GM12878 (cell line): ENCODE measurements around the gene NEB. TPM values are rescaled to one million over a fixed set of nuclear protein-coding genes. Genes with fewer than 3 reads are reported as not detected.

Experiments used
- ATAC-seq: fragments of 200-7000 bp; cut with Tn5 transposase; 3 replicates; pipeline ENCODE4 v1.9.1; 2020; ENCODE audit warnings: mild to moderate bottlenecking, moderate library complexity
- BruUV-seq: library from RNA; stranded (reverse); fragments of 400-500 nt; replicated peaks from 2 replicates; lab custom pipeline; 2021; lab: Mats Ljungman, UMichigan
- CTCF ChIA-PET: fragments of 300-600 bp; sonication (Branson Sonifier 250); formaldehyde crosslinking; extraction: SDS; loops from one replicate; lab custom pipeline; 2021; ENCODE audit warnings: inconsistent platforms; lab: Yijun Ruan, JAX
- POLR2A ChIA-PET: fragments of 350-600 bp; formaldehyde crosslinking; extraction: SDS; loops from one replicate; lab custom pipeline; 2021; ENCODE audit warnings: inconsistent platforms; lab: Charles Lee
- RAD21 ChIA-PET: fragments of 300-600 bp; sonication (Branson Sonifier 250); formaldehyde crosslinking; loops from one replicate; lab custom pipeline; 2023; ENCODE audit warnings: antibody characterized with exemption; ENCODE audit not compliant: unreplicated experiment; lab: Charles Lee
- SMC1A ChIA-PET: fragments of 300-600 bp; sonication (Branson Sonifier 250); formaldehyde crosslinking; loops from one replicate; lab custom pipeline; 2023; ENCODE audit not compliant: unreplicated experiment, uncharacterized antibody; lab: Charles Lee
- DNase-seq: peaks from one replicate; pipeline ENCODE4 v3.0.0-alpha.2; 2011; ENCODE audit warnings: low read depth, low spot score
- FAIRE-seq: peaks from 3 replicates; lab custom pipeline; 2011; peaks lifted over from hg19 to GRCh38; lab: Jason Lieb, UNC
- H2AFZ ChIP-seq: 2 replicates; pipeline ENCODE4 v1.6.0; 2011; ENCODE audit warnings: low read depth, low read length, control low read depth; ENCODE audit not compliant: control insufficient read depth
- H3K27ac ChIP-seq: 2 replicates; pipeline ENCODE4 v1.5.1; 2011; ENCODE audit warnings: control low read depth; ENCODE audit not compliant: control insufficient read depth, insufficient read depth
- H3K27me3 ChIP-seq, 2 experiments: replicated peaks in 1 of 2; 2 replicates each; pipeline versions ENCODE4 v1.6.0 to v1.6.1; 2011; ENCODE audit warnings: low read length in 1 of 2; ENCODE audit not compliant: control insufficient read depth in 2 of 2, insufficient read depth in 2 of 2
- H3K36me3 ChIP-seq, 2 experiments: 2 replicates each; pipeline ENCODE4 v1.5.1; 2011; ENCODE audit warnings: low read length in 1 of 2; ENCODE audit not compliant: control insufficient read depth in 2 of 2, insufficient read depth in 2 of 2
- H3K4me1 ChIP-seq: 2 replicates; pipeline ENCODE4 v1.6.1; 2011; ENCODE audit warnings: mild to moderate bottlenecking, low read length, moderate library complexity, mixed read lengths; ENCODE audit not compliant: control insufficient read depth, insufficient read depth
- H3K4me2 ChIP-seq: 2 replicates; pipeline ENCODE4 v1.6.0; 2011; ENCODE audit warnings: control low read depth; ENCODE audit not compliant: control insufficient read depth, insufficient read depth
- H3K4me3 ChIP-seq: fragments of 200-600 bp; sonication (generic); 2 replicates; pipeline ENCODE4 v1.5.1; 2016
- H3K79me2 ChIP-seq: 2 replicates; pipeline ENCODE4 v1.6.0; 2011; ENCODE audit warnings: low read length; ENCODE audit not compliant: control insufficient read depth, insufficient read depth
- H3K9ac ChIP-seq: 2 replicates; pipeline ENCODE4 v1.8.0; 2011; ENCODE audit warnings: low read length, control low read depth, mixed read lengths; ENCODE audit not compliant: control insufficient read depth, insufficient read depth
- H3K9me3 ChIP-seq: replicated peaks from 3 replicates; pipeline ENCODE4 v1.5.1; 2011; ENCODE audit warnings: mild to moderate bottlenecking, low read length; ENCODE audit not compliant: control insufficient read depth, insufficient read depth
- H4K20me1 ChIP-seq: 2 replicates; pipeline ENCODE4 v1.6.0; 2011; ENCODE audit not compliant: control insufficient read depth, insufficient read depth
- CHD4 ChIP-seq: fragments of 200-600 bp; sonication (generic); IDR thresholded peaks from 2 replicates; pipeline ENCODE4 v1.6.1; 2016; ENCODE audit warnings: mild to moderate bottlenecking
- IRF3 ChIP-seq: fragments of 450-650 bp; IDR thresholded peaks from 2 replicates; pipeline ENCODE4 v1.6.1; 2014; ENCODE audit warnings: mild to moderate bottlenecking
- PML ChIP-seq: IDR thresholded peaks from 2 replicates; pipeline ENCODE4 v1.6.1; 2012; ENCODE audit warnings: low read length, inconsistent platforms
- SKIL ChIP-seq: fragments of 450-650 bp; IDR thresholded peaks from 2 replicates; pipeline ENCODE4 v1.6.1; 2017; ENCODE audit warnings: mild to moderate bottlenecking, low read depth, inconsistent platforms; ENCODE audit not compliant: poor library complexity, severe bottlenecking
- SREBF2 ChIP-seq: IDR thresholded peaks from 2 replicates; pipeline ENCODE4 v1.6.1; 2012; ENCODE audit warnings: mild to moderate bottlenecking, low read length
- ZBED1 ChIP-seq: IDR thresholded peaks from 2 replicates; pipeline ENCODE4 v1.6.1; 2016; ENCODE audit warnings: borderline replicate concordance
- ZBTB33 ChIP-seq: fragments of 450-650 bp; IDR thresholded peaks from 2 replicates; pipeline ENCODE4 v1.6.1; 2017; ENCODE audit warnings: mild to moderate bottlenecking
- ZNF592 ChIP-seq: fragments of 450-650 bp; IDR thresholded peaks from 2 replicates; pipeline ENCODE4 v1.6.1; 2017; ENCODE audit warnings: mild to moderate bottlenecking, moderate library complexity
- WGBS: methylation state at CpG from one replicate; pipeline ENCODE4 v1.1.6; 2016; ENCODE audit warnings: low lambda C conversion rate; ENCODE audit not compliant: insufficient replicate concordance, insufficient coverage; ENCODE audit errors: missing lambda C conversion rate; 5-methylcytosine and 5-hydroxymethylcytosine counted together
- in situ Hi-C: fragments of 300-500 bp; cut with MboI; formaldehyde crosslinking; loops from 9 replicates; pipeline ENCODE4 v1.14.3; 2018; ENCODE audit warnings: mixed read lengths
- intact Hi-C: fragments of 100-400 bp; cut with micrococcal nuclease; formaldehyde crosslinking; loops from one replicate; pipeline ENCODE4 v1.14.2; 2022; ENCODE audit not compliant: unreplicated experiment
- polyA plus RNA-seq, 11 experiments: library from polyadenylated mRNA; depleted of rRNA in 4 of 11; unstranded in 6 of 11; stranded (reverse) in 5 of 11; fragments of >200 nt; fragmentation: Nextera tagmentation in 4 of 11; fragmentation: Illumina TruSeq in 1 of 11; extraction: Ambion mirVana in 4 of 11; extraction: Trizol in 1 of 11; gene quantifications; 1 replicate in 1 of 11; 2 replicates in 10 of 11; pipeline versions ENCODE4 v1.2.1 to v1.2.3, GENCODE V29; 2011 to 2016; ENCODE audit warnings: inconsistent platforms in 2 of 11, missing spikeins in 2 of 11, low read depth in 1 of 11
- total RNA-seq, 4 experiments: library from RNA; depleted of rRNA in 3 of 4; stranded (reverse); fragments of >200 nt in 3 of 4; fragmentation: Illumina TruSeq in 1 of 4; extraction: Trizol in 1 of 4; gene quantifications; 2 replicates each; pipeline versions ENCODE4 v1.2.1 to v1.2.3, GENCODE V29; 2013 to 2021

The NEB gene
- total and polyA plus RNA-seq, 10 of the 15 experiments (the other 5 are each of a cell fraction or from before 2014, with no cell fraction given): 0.04 to 0.77 (median 0.12) TPM

- DNase-seq (no peak), FAIRE-seq (no peak), ATAC-seq (no peak)
- Histone ChIP-seq H3K36me3 (no peaks in the 10 kb centered on the region), H4K20me1 (no peaks in the 10 kb centered on the region), H3K27ac (no peak overlapping the region), H3K4me2 (no peak overlapping the region), H2AFZ (no peak overlapping the region), H3K79me2 (no peaks in the 10 kb centered on the region), H3K27me3 (no peaks in the 10 kb centered on the region), H3K9ac (no peak overlapping the region), H3K9me3 (no peaks in the 10 kb centered on the region), H3K4me1 (no peaks in the 10 kb centered on the region), H3K4me3 (no peak overlapping the region)
- BruUV-seq: no TSS peak
- intact Hi-C loops: no loop called here
- 73% methylated on average over 7 of the region's 7 CpGs for WGBS
- no peak for TF ChIP-seq ZBED1
- TF ChIP-seq IRF3: no peak
- TF ChIP-seq PML: no peak
- TF ChIP-seq ZBTB33: no peak
- TF ChIP-seq SKIL: no peak
- no peak for TF ChIP-seq ZNF592
- TF ChIP-seq SREBF2: no peak
- TF ChIP-seq CHD4: no peak
- ChIA-PET SMC1A (no interaction called here), POLR2A (no interaction called here), RAD21 (no interaction called here), CTCF (interaction anchor here (1.0 kb wide), 1 partner anchor 12 kb away, joined by 3 read pairs; no protein-coding TSS in a partner anchor)
- in situ Hi-C loops: no loop called here
Measured at GRCh38 chr2:151522556-151522955, 211.7 kb downstream of the NEB start.
